ENCODE results near the gene C21orf91.

DNA sequence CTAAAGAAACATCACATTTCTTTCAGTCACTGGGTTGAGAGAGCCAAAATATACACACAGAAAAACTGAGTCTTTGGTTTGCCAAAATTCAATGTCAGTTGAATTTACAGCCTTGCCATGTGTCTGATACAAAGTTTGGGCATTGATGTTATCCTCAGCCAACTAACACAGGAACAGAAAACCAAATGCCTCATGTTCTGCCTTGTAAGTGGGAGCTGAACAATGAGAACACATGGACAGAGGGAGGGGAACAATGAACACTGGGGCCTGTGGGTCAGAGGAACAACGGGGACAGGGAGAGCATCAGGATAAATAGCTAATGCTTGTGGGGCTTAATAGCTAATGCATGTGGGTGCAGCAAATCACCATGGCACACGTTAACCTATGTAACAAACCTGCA is 39.6 kb upstream of the C21orf91 start:
- TF ChIP-seq, protein P1, sequence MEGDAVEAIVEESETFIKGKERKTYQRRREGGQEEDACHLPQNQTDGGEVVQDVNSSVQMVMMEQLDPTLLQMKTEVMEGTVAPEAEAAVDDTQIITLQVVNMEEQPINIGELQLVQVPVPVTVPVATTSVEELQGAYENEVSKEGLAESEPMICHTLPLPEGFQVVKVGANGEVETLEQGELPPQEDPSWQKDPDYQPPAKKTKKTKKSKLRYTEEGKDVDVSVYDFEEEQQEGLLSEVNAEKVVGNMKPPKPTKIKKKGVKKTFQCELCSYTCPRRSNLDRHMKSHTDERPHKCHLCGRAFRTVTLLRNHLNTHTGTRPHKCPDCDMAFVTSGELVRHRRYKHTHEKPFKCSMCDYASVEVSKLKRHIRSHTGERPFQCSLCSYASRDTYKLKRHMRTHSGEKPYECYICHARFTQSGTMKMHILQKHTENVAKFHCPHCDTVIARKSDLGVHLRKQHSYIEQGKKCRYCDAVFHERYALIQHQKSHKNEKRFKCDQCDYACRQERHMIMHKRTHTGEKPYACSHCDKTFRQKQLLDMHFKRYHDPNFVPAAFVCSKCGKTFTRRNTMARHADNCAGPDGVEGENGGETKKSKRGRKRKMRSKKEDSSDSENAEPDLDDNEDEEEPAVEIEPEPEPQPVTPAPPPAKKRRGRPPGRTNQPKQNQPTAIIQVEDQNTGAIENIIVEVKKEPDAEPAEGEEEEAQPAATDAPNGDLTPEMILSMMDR (IDR thresholded peaks at IDR 0.05) = no peak
- TF ChIP-seq POLR2A (IDR thresholded peaks at IDR 0.05) = no peak

All from right lobe of liver (tissue), 4 donors.